Neural progenitor cell (in vitro differentiated cells): Measurements from ENCODE around the gene ARHGAP15.

Source experiments
- CTCF ChIP-seq: fragments of 200-600 bp; sonication (generic); IDR thresholded peaks from 2 replicates; pipeline ENCODE4 v1.5.1; 2017; ENCODE audit warnings: antibody characterized with exemption, mild to moderate bottlenecking
- EZH2 ChIP-seq: fragments of 200-600 bp; sonication (generic); IDR thresholded peaks from 2 replicates; pipeline ENCODE4 v1.6.1; 2017; ENCODE audit warnings: antibody characterized with exemption, mild to moderate bottlenecking, moderate library complexity

- no peak for TF ChIP-seq CTCF
- TF ChIP-seq EZH2 = no peak
These were observed 351.5 kb downstream of the ARHGAP15 start for GRCh38 chr2:143480601-143481236.
